ENCODE measurements around the gene FMO5.
"Not testable (repeated sequence)": the region's sequence is repeated elsewhere in the genome, so short reads cannot be mapped to it uniquely, and the experiment has no call there.

- not testable (repeated sequence) for TF ChIP-seq CTCF, POLR2A, POLR2AphosphoS5, EP300 (IDR thresholded peaks at IDR 0.05)
These were observed 15.1 kb upstream of the FMO5 start for GRCh38 chr1:147240131-147240721.

Data from upper lobe of left lung (tissue), 4 donors.